Dermis blood vessel endothelial cell (primary cell): ENCODE measurements around the gene SAMD8. TPM values are rescaled to one million over a fixed set of nuclear protein-coding genes. Genes with fewer than 3 reads are reported as not detected.

ENCODE experiments used
- DNase-seq: peaks from one replicate; pipeline ENCODE4 v3.0.0; 2010
- total RNA-seq: library from RNA; depleted of rRNA; stranded (reverse); fragments of >200 nt; gene quantifications from 2 replicates; pipeline ENCODE4 v1.2.3, GENCODE V29; 2014

Gene SAMD8
- 34.9 and 36.9 TPM in 2 replicates for total RNA-seq

- peak; percentile 97 for DNase-seq
These were observed at the start of gene SAMD8 for GRCh38 chr10:75111365-75111906. TSS of gene SAMD8 (plus strand) at chr10:75111656. CDS start at chr10:75150529, 38,873 bp downstream.

GRCh38 chr10:75061709-75062505 lies 49.5 kb upstream of the SAMD8 start:
- DNase-seq, result no peak

GRCh38 chr10:75062506-75063299 lies 48.8 kb upstream of the SAMD8 start:
- no peak for DNase-seq

GRCh38 chr10:75063461-75064230 lies 47.8 kb upstream of the SAMD8 start:
- no peak for DNase-seq

GRCh38 chr10:75065076-75065475 lies 46.4 kb upstream of the SAMD8 start:
- DNase-seq, result no peak

GRCh38 chr10:75066271-75066670 lies 45.2 kb upstream of the SAMD8 start:
- no peak for DNase-seq

- no peak for DNase-seq
These were observed 44.2 kb upstream of the SAMD8 start for GRCh38 chr10:75067272-75067671.

GRCh38 chr10:75068523-75068922 lies 42.9 kb upstream of the SAMD8 start:
- DNase-seq, result no peak

GRCh38 chr10:75070476-75070875 lies 41.0 kb upstream of the SAMD8 start:
- peak; percentile 5 for DNase-seq

GRCh38 chr10:75070961-75071428 lies 40.5 kb upstream of the SAMD8 start:
- DNase-seq, result peak; percentile 78

- DNase-seq, result no peak
These were observed 39.7 kb upstream of the SAMD8 start for GRCh38 chr10:75071756-75072155.

GRCh38 chr10:75072727-75073126 lies 38.7 kb upstream of the SAMD8 start:
- DNase-seq, result no peak

GRCh38 chr10:75073442-75073841 lies 38.0 kb upstream of the SAMD8 start:
- DNase-seq, result no peak

GRCh38 chr10:75074711-75075445 lies 36.6 kb upstream of the SAMD8 start:
- DNase-seq, result no peak

GRCh38 chr10:75076348-75076747 lies 35.1 kb upstream of the SAMD8 start:
- no peak for DNase-seq

- no peak for DNase-seq
These were observed 31.9 kb upstream of the SAMD8 start for GRCh38 chr10:75079436-75080083.

- DNase-seq, result no peak
These were observed 30.9 kb upstream of the SAMD8 start for GRCh38 chr10:75080554-75080953.

- no peak for DNase-seq
These were observed 30.1 kb upstream of the SAMD8 start for GRCh38 chr10:75081379-75081778.

GRCh38 chr10:75083972-75084833 lies 27.3 kb upstream of the SAMD8 start:
- no peak for DNase-seq

GRCh38 chr10:75084834-75085384 lies 26.5 kb upstream of the SAMD8 start:
- no peak for DNase-seq
